Measurements from ENCODE around the gene ARFGAP3.
A peak's percentile ranks its signal among the peaks of the same experiment; 100 is the strongest.
"Not testable (repeated sequence)": the region's sequence is repeated elsewhere in the genome, so short reads cannot be mapped to it uniquely, and the experiment has no call there.

The ARFGAP3 gene

DNA sequence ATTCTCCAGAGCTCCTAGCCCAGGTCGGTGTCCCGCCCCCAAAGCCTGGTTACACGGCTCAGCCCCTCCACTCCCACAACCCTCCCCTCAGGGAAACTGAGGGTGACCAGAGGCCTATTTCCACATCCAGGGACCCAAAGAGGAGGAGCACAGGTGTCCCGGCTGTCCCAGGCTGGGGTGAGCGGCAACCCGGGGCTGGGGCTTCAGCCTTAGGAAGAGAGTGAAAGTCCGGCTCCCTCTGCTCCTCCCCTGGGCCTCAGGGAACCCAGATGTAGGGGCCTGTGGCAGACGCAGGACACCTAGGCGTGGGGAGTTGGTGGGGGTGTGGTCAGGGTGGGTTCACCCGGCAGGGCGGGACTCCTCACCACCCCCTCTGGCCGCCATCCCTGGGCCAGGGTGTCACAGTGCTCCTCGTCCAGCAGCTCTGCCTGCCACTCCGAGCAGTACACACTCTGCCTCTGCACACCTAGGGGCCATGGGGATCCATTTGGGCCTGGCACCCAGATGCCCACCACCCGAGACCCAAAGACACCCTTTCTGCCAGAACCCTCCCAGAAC, 63.1 kb downstream of the ARFGAP3 start:
- DNase-seq: no peak

DNA sequence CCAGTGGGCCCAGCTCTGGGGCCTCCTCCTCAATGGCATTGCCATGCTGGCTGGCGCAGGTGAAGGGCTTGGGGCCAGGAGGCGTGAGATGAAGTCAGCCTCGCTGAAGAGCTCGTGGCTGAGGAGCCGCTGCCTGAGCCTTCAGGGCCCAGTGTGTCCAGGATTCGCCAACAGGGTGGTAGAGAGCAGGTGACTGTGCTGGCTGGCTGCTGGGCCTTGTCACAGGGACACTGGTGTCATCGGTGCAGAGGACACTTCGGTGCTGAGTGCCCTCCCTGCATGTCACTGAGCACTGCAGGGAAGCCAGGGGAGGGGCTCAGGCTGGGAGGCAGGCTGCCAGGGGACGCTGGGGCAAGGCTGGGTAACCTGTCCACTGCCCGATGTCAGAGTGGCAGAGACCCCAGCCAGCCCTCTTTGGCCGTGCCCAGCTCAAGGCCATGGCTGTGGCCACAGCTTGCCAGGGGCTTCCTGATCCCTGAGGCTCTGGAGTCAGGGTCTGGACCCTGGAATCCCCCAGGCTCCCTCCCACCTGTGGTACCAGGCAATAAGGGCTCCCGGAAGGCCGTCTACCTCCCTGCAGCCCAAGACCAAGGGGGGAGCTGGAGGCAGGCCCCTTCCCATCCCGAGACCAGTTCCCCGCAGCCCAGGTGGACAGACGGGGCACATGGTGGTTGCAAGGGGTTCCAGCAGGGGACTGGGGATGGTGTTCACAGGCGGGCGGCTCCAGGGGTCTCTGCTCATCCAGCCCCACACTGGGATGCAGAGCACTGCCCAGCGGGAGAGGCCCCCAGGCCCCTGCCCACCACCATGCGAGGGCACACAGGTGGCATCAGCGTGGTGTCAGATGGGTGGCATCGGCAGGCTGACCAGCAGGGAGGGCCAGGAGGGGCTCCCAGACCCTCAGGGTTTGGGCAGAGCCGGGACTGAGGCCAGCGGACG, 63.9 kb downstream of the ARFGAP3 start:
- no peak for DNase-seq

DNA sequence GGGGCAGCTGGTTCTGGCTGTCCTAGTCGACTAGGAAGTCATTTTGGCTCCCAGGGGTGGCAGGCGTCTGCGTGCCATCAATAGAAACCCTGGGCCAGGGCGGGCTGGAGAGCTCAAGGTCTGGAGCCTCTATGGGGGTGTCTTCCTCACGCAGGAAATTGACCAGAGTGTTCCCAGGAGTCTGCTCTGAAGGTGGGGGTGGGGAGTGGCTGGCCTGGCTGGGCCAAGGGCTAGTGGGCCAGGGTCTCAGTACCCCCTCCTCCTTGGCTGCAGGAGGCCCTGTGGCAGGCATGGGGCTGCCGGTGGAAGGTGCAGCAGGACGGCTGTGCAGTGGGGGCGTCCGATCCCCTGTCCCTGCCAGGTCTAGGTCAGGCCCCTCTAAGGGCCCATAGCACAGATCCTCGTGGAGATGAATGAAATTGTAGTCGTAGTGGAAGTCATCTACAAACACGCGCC, 64.6 kb downstream of the ARFGAP3 start:
- DNase-seq: no peak

DNA sequence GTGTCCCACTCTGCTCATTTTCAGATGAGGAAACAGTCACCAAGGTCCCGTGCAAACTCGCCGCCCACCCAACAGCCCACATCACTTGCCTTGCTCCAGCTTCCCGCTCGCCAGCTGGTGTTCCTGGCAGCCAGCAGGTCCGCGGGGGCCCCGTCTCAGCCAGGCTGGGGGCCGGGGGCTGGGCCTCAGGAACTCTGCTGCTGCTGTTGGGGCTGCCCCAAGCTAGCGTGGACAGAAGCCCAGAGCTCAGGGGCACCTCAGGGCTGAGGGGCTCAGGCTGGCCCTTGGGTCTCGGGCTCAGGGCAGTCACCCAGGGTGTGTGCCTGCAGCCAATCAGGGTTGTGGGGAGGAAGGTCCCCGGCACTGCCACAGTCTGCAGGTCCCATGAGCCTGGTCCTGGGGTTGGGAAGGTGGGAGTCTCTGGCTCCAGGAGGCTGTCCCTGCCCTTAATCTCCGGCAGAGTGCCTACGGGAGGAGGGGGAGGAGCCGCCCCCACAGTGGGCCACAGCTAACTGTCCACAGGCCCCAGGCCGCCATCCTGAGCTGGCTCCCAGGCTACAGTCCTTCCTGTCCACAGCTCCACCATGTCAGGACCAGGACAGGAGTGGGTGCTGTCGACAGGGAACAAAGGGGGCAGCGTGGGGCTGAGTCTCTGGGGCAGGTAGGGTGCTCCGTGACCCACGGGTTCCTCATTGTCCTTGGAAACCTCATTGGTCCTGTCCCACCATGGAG, 65.2 kb downstream of the ARFGAP3 start:
- DNase-seq: no peak

DNA sequence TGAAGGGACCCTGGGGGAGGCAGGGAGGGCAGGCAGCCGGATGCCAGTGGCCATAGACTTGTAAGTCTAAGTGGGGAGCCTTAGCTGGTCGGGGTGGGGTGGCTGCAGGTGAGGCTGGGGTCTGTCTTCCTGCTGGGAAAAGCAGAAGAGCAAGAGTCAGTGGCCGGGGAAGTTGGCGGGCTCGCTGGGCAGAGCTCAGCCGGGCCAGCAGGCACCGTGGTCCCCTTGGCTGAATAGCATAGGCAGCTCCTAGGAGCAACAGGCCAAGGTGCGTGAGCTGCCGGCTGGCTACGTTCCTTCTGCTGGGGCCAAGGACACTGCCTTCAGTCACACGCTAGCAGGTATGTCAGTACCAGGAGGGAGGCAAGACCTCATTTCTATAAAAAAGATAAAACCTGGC, 68.6 kb downstream of the ARFGAP3 start:
- no peak for DNase-seq

DNA sequence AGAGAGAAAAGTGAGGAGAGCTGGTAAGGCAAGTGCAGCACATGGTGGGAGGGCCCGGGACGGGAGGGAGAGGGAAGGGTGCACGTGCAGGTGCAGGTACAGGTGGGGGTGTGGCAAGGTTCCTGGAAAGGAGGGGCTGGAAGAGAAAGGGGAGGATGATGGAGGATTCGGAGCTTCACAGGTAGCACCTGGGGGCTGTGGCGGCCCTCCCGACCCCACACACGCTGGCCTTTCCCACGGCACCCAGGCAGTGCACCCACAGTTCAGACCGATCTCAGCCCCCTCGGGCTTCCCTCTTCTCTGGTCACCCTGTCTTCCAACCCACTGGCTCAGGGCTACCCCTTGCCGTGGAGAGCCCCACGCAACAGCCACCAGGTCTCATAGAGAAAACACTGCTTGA, 69.1 kb downstream of the ARFGAP3 start:
- no peak for DNase-seq

DNA sequence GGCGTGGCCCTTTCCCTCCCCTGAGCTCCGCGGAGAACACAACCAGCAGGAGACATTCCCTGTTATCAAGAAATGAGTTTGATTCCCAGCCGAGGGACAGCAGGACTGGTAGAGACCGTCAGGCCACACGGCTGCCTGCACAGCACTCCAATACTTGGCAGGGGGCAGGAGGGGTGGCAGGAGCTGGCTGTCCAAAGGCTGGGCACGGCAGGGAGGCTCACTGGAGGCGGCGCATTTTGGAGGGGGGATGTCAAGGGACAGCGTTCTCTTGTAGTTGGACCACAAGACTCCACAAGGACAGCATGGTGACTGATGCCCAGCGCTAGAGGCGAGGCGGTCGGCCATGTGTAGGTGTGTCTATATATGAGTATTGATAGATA, 69.7 kb downstream of the ARFGAP3 start:
- no peak for DNase-seq

DNA sequence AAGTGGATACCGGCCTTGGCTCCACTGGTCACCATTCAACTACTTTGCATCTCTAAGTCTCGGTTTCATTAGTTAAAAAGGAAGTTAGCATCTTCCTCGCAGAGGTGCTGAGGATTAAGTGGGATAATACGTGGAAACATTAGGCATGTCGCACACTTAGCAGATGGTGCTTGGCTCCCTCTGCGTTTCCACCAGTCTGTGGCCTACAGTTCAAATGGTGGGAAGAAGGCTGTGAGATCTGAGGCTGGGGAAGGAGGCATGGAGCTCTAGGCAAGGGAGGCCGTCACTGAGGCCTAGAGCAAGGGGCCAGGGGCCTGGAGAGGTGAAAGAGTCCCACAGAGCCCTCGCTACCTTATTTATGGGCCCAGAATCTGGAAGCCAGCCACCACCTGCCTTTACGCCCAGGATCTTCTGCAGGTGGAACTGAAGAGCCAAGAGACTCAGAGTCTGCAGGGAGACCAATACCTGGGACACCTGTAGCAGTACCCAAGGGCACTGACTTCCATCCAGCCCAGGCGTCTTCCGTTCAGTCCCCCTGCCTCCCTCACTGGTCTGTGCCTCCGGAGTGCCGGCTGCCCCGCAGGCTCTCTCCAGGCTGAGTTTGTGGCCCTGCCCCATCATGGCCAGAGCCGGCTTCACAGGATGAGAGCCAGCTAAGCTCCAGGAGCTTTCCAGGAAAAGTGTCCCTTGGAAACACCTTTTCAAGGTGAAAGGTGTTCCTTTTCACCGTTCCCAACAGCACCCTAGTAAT, 70.3 kb downstream of the ARFGAP3 start:
- no peak for DNase-seq

DNA sequence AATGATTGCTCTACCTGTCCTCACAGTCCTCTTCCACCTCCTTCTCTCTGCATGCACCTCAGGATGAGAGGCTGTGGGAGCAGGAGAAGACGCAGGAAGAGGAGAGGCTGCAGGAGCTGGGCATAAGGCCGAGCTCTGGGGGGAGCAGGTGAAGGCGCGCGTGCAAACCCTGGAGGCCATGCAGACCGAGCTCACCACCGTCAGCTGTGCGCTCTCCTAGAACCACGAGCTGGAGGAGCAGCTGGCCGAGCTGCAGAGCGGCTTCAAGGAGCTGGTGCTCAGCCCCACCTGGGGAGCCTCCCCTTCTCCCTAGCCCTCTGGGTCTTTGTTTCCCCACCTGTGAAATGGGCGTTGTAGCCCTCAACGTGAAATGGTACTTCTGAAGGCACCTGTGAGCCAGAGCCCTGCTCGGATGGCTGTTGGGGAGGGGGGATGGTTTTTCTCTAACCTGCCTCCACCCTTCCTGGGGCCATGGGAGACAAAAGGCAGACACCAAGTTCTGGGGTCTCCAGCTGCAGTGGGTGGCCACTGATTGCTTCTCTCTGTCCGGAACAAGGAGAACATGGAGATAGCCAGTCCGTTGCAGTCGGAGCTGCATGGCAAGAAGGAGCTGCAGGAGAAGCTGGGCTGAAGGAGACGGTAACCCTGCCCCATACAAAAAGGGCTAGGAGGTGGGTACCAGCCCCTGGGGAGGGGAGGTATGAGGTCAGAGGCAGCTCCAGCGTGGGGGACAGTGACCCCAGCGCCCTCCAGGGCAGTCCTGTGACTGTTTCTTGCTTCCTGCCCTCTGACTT, 71.2 kb downstream of the ARFGAP3 start:
- DNase-seq: no peak

DNA sequence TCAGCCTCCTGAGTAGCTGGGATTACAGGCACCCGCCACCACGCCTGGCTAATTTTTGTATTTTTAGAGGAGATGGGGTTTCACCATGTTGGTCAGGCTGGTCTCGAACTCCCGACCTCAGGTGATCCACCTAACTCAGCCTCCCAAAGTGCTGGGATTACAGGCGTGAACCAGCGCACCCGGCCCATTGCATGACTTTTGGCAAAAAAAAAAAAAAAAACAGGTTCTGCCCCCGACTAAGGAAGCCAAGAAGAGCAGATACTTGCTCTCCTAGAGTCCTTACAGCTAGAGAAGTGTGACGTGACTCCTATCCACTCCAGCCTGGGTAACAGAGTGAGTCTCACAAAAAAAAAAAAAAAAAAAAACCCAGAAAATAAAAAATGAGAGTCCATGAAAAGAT, 74.8 kb downstream of the ARFGAP3 start:
- not testable (repeated sequence) for DNase-seq

DNA sequence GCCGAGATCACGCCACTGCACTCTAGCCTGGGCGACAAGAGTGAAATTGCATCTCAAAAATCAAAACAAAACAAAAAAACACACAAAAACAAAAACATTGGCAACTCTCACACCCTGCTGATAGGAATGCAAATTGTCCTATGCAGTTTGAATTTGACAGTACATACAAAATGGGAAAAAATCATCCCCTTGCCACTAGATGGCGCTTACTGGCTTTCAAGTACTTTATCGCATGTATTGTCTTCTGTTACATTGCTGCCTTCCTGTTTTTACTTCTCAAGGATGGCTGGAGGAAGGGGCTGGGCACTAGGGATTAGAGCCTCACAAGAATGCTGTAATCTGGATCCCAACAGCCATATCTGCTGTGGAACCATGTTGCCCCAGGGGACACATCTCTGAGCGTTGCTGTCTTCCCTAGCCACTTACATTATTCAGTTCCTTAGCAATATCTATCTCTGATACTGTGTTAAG, 77.0 kb downstream of the ARFGAP3 start:
- peak; percentile 6 for DNase-seq

DNA sequence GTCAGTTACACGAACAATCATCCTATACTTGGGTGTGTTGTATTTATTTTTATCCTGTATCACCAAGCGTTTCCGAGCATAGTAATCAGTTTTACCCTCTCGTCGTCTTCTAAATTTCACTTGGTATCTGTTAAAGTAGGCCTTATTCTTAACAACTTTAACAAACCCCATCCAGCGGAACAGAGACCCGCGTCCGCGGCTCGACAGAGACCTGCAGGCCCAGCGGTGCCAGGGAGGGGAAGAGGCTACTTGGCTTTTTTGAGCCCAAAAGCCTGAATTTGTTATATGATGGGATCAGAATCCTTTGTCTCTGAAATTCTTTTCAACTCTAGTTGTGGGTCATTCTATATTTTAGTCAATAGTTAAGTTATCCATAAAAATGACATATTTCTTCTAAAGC, 79.9 kb downstream of the ARFGAP3 start:
- DNase-seq: no peak

DNA sequence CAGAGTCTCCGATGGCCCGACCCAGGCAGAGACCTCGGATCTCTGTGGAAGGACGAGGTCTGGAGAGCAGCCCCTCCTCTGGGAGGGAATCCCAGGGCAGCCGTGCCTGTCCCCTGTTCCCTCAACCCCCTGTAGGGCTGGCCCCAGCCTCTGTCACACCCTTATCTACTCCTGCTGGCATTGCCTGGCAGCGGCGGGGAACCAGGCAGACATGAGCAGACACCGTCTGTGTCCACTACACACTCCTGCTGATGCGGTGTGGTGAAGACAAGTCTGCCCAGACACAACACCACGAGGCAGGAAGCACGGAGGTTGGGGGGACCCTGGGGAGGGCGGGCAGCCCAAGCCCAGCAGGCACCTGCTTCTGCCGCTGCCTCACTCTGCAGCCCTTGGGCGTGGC, 83.9 kb downstream of the ARFGAP3 start:
- no peak for DNase-seq

DNA sequence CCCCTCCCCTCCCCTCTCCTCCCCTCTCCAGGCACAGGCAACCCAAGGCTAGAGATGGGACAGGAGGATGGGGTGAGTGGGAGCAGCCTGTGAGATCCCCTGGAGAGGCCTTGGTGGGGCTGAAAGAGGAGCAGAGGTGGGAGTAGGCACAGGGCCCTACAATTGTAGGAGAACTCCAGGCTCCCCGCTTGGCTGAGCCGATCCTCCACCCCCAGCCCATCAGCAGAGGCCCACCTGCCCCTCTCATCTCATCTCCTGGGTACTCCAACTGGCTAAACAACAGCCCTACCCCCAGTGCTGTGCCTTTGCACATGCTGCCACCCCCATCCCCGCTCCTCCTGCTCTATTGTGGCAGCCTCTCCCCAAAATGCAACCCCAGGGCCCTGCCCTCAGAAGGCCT, 84.4 kb downstream of the ARFGAP3 start:
- DNase-seq: no peak

DNA sequence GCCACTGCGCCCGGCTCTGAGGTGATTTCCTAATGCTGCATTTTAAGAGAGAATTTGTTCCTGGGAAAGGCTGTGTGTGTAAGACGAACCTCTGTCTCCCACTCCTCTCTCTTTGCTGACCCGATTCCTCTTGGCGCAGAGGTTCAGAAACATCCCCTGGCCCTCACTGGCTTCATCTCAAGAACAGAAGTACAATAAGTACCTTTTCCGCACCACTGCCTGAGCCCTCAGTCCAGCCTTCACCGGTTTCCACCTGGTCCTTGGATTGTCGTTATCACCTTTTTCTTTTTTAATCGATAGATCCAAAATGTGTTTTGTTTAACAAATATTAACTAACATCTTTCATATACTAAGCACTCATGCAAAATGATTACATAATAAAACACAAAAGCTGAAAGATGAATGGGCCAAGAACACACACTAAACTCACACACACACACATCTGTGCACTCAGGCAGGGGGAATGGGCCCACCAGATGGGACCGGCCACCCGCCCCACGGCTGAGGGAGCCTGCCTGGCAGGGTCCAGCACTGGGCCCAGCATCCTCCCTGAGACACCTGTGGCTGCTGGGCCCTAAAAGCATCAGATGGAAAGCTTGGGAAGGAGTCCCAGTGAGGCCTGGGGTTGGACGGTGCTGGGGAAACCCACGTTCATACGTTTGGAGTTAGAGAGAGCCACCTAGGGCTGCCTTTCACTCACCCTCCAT, 86.0 kb downstream of the ARFGAP3 start:
- DNase-seq: no peak

DNA sequence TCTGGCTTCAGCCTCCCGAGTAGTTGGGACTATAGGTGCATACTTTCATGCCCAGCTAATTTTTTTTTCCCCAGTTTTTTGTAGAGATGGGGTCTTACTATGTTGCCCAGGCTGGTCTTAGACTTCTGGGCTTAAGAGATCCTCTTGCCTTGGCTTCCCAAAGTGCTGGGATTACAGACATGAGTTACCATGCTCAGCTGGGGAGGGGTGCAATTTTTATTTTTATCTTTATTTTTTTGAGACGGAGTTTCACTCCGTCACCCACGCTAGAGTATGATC, 86.7 kb downstream of the ARFGAP3 start:
- DNase-seq: no peak

DNA sequence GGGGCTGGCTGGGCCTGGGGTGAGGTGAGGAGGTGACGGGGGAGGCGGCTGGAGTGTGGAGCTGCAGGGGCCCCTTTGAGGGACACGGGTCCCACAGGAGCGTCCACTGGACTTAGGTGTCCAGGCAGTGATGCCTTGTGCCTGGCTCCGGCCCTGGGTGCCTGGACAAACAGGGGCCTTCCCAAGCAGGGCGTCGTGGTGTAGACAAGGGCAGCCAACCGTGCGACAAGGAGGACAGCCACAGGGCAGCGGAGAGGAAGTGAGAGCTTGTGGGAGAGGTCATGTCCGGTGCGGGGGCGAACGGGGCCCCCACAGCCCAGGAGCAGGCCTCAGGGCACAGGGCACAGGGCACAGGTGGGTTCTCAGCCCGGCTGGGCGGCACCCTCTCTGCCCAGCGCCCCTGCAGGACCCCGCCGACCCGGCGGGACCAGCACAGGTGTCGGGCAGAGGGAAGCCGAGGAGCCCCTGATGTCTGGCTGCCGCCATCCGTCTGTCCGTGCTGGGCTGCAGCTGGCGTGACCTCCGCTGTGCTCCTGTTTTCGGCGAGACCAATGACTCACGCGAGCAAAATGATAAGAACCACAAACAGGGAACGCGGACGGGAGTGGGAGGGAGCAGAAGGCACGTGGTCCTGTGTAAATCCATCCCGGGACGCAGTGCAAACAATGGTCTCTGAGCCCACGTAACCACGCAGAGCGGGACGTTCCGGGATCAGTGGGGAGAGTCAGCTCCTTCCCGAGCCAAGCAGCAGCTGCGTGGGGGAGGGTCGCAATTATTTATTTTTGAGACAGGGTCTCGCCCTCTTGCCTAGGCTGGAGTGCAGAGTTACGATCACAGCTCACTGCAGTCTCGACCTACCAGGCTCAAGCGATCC, 87.3 kb downstream of the ARFGAP3 start:
- DNase-seq: no peak

DNA sequence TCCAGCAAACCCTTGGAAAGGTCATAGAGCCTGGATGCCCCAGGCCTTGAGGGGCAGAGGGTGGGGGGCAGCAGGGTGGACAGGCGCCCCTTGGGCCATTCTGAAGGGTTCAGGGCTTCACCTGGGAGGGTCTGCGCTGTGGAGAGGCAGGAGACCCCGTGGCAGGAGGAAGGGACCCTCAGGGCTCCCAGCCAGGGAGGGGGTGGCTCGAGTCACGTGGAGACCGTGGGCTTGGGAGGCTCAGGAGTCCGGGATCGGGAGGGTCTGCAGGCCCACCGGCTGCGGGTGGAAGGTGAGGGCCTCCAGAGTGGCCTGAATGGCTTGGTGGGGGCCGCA, 87.9 kb downstream of the ARFGAP3 start:
- DNase-seq: no peak

DNA sequence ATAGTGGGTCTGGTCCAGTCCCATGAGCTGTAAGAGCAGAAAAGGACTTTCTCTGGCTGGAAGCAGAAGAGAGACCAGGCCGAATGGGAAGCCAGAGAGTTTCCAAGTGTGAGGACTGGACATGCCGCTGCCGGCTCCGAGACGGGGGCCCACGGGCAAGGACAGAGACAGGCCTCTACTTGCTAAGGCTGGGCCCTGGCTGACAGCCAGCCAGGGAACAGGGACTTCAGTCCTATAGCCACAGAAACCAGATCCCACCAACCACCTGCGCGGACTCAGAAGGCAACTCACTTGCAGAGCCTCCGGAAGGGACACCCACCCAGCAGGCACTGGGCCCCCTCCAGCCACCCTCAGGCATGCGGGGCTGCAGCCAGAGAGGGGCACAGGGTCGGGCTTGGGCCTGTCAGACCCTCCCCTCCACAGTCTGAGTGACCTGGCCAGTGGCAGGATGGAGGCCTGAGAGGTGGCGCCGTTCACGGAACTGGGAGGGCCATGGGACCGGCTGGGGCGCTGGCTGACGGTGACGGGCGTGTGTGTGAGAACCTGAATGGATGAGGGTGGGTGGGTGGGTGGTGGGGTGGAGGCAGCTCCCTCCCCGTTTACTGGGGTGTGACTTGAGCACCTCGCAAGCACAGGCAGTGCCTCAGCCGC, 88.6 kb downstream of the ARFGAP3 start:
- no peak for DNase-seq

DNA sequence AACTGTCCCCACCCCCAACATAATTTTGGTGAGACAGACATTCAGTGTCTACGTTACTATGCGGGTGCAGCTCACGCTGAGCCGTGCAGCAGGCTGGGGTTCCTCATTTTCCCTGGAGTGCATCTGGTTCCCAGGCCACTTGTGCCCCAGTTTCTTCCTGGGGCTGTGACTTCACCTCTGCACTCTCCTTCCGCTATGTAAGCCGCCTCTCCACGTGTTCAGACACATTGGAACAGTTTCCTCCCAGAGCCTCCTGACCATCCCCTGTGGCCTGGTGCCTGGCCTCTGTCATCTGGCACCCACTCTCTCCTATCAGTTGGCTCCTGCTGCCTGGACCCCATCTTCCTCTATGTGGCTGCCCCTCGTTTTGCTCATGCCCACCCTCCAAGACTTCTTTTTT, 90.2 kb downstream of the ARFGAP3 start:
- DNase-seq: no peak
